Body of pancreas (tissue), 4 donors: ENCODE results near the gene AQP5.

Experiments used
- CTCF ChIP-seq, 7 experiments: fragments of 450-650 bp in 4 of 7; fragments of 200-600 bp in 3 of 7; sonication (generic) in 3 of 7; IDR thresholded peaks; one replicate each; pipeline ENCODE4 v1.5.1; 2016 to 2019; ENCODE audit warnings: antibody characterized with exemption in 7 of 7
- POLR2A ChIP-seq, 3 donors: fragments of 450-650 bp; IDR thresholded peaks; one replicate each; pipeline ENCODE4 v1.6.1; 2016; ENCODE audit warnings: antibody characterized with exemption in 3 of 3, mild to moderate bottlenecking in 2 of 3

DNA sequence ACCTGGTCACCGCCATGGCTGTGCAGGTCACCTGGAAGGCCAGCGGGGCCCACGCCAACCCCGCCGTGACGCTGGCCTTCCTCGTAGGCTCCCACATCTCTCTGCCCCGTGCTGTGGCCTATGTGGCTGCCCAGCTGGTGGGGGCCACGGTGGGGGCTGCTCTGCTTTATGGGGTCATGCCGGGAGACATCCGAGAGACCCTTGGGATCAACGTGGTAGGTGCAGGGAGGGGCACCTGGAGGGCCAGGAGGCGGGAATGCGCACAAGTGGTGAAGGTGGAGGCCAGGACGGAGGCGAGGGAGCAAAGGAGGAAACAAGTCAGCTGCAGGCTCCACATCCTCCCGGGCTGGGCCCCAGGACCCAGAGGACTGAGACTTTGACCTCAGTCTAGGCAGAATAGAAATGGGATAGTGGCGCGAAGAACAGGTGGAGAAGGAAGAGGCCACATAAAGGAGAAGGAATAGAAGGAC, 11.7 kb downstream of the AQP5 start:
- TF ChIP-seq CTCF (IDR thresholded peaks at IDR 0.05), result no peak
- no peak for TF ChIP-seq POLR2A (IDR thresholded peaks at IDR 0.05)
